Stimulated activated CD4-positive, alpha-beta T cell treated with anti-CD3 and anti-CD28 coated beads, Interleukin-4, amount 100 ng/mL, for 1 hour (primary cell): ENCODE data around the gene FKBP11.
"Not testable (repeated sequence)": the region's sequence is repeated elsewhere in the genome, so short reads cannot be mapped to it uniquely, and the experiment has no call there.

ENCODE experiments used
- DNase-seq: peaks from one replicate; pipeline ENCODE4 v3.0.0-alpha.2; 2020

Gene FKBP11

GRCh38 chr12:48954841-48955501, 29.7 kb upstream of the FKBP11 start:
- DNase-seq = no peak

GRCh38 chr12:48954061-48954460, 28.8 kb upstream of the FKBP11 start:
- DNase-seq = no peak

- no peak for DNase-seq
These were observed 27.4 kb upstream of the FKBP11 start for GRCh38 chr12:48952691-48953090.

GRCh38 chr12:48947727-48948126, 22.4 kb upstream of the FKBP11 start:
- DNase-seq = no peak

GRCh38 chr12:48946943-48947342, 21.7 kb upstream of the FKBP11 start:
- DNase-seq = no peak

- no peak for DNase-seq
These were observed 20.9 kb upstream of the FKBP11 start for GRCh38 chr12:48946205-48946604.

- no peak for DNase-seq
These were observed 17.9 kb upstream of the FKBP11 start for GRCh38 chr12:48943221-48943620.

- DNase-seq = no peak
These were observed 14.9 kb upstream of the FKBP11 start for GRCh38 chr12:48940181-48940580.

- DNase-seq = no peak
These were observed 13.5 kb upstream of the FKBP11 start for GRCh38 chr12:48938805-48939204.

GRCh38 chr12:48937170-48937569, 11.9 kb upstream of the FKBP11 start:
- DNase-seq = no peak

- DNase-seq = peak; percentile 85
These were observed 11.2 kb upstream of the FKBP11 start for GRCh38 chr12:48936379-48936979.

- DNase-seq = no peak
These were observed 9.0 kb upstream of the FKBP11 start for GRCh38 chr12:48934312-48934706.

GRCh38 chr12:48933664-48934311, 8.5 kb upstream of the FKBP11 start:
- DNase-seq = no peak

GRCh38 chr12:48932878-48933277, 7.6 kb upstream of the FKBP11 start:
- no peak for DNase-seq

- no peak for DNase-seq
These were observed 5.2 kb upstream of the FKBP11 start for GRCh38 chr12:48930475-48930874.

- DNase-seq = no peak
These were observed 4.3 kb upstream of the FKBP11 start for GRCh38 chr12:48929551-48929950.

- no peak for DNase-seq
These were observed 2.0 kb upstream of the FKBP11 start for GRCh38 chr12:48927261-48927660.

- DNase-seq = peak; percentile 78
These were observed 532 bp downstream of the FKBP11 start for GRCh38 chr12:48924617-48925303.

GRCh38 chr12:48923117-48923516, 2.2 kb downstream of the FKBP11 start:
- DNase-seq = no peak

- DNase-seq = peak; percentile 24
These were observed 7.3 kb downstream of the FKBP11 start for GRCh38 chr12:48917857-48918537.

GRCh38 chr12:48910196-48910595, 15.1 kb downstream of the FKBP11 start:
- no peak for DNase-seq

- DNase-seq = not testable (repeated sequence)
These were observed 15.6 kb downstream of the FKBP11 start for GRCh38 chr12:48909698-48910097.

- no peak for DNase-seq
These were observed 18.0 kb downstream of the FKBP11 start for GRCh38 chr12:48907245-48907644.
